Keratinocyte (primary cell): ENCODE measurements around the gene KRT71.

Experiments
- EZH2 ChIP-seq: IDR thresholded peaks from one replicate; pipeline ENCODE4 v1.6.1; 2012; ENCODE audit warnings: inconsistent platforms, mild to moderate bottlenecking, low read length, moderate library complexity
- TF ChIP-seq, protein P1 (sequence below), 3 experiments: IDR thresholded peaks in 1 of 3; conservative IDR thresholded peaks in 1 of 3; optimal IDR thresholded peaks in 1 of 3; 2 replicates in 2 of 3; 3 replicates in 1 of 3; pipeline versions ENCODE3 to v1.5.1; 2011; ENCODE audit warnings: low read length in 3 of 3, mild to moderate bottlenecking in 3 of 3, moderate library complexity in 2 of 3, control low read depth in 1 of 3, inconsistent platforms in 1 of 3; ENCODE audit not compliant: insufficient read depth in 2 of 3; ENCODE audit errors: extremely low read depth in 1 of 3

DNA sequence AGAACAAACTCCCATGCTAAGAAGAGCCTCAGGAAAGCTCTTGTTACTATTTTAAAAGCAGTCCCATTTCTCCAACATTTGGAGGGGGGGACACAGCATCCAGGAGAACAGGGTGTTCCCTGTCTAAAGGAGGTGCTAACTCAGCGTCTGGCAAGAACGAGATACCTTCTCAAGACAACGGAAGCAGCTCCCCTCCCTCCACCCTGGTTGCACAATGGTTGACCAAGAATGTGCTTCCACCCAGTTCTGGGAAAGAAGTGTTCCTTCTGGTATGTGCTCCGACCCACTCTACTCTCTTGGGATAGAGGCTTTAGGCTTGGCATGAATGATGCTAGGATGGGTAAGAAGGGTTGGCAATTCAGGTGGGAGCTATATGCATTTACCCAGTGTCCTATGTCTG is 58.4 kb downstream of the KRT71 start:
- TF ChIP-seq, protein P1, sequence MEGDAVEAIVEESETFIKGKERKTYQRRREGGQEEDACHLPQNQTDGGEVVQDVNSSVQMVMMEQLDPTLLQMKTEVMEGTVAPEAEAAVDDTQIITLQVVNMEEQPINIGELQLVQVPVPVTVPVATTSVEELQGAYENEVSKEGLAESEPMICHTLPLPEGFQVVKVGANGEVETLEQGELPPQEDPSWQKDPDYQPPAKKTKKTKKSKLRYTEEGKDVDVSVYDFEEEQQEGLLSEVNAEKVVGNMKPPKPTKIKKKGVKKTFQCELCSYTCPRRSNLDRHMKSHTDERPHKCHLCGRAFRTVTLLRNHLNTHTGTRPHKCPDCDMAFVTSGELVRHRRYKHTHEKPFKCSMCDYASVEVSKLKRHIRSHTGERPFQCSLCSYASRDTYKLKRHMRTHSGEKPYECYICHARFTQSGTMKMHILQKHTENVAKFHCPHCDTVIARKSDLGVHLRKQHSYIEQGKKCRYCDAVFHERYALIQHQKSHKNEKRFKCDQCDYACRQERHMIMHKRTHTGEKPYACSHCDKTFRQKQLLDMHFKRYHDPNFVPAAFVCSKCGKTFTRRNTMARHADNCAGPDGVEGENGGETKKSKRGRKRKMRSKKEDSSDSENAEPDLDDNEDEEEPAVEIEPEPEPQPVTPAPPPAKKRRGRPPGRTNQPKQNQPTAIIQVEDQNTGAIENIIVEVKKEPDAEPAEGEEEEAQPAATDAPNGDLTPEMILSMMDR (optimal IDR thresholded peaks at IDR 0.05 in 1 of 3, IDR thresholded peaks at IDR 0.05 in 1 of 3, conservative IDR thresholded peaks at IDR 0.05 in 1 of 3; ENCODE audit: extremely low read depth in 1 of 3, insufficient read depth in 2 of 3, low read length in 3 of 3), result no peak
- TF ChIP-seq EZH2, result no peak
